GM19099 (cell line): ENCODE results near the gene SLC25A26.

Source experiments
- POLR2A ChIP-seq: IDR thresholded peaks from 3 replicates; pipeline ENCODE4 v1.6.1; 2011; ENCODE audit warnings: low read depth; ENCODE audit not compliant: insufficient read length; ENCODE audit errors: extremely low read depth

SLC25A26 gene

GRCh38 chr3:66410976-66411375 lies 190.2 kb downstream of the SLC25A26 start:
- no peak for TF ChIP-seq POLR2A

- TF ChIP-seq POLR2A = no peak
These were observed 190.7 kb downstream of the SLC25A26 start for GRCh38 chr3:66411474-66411873.

GRCh38 chr3:66411961-66412887 lies 191.4 kb downstream of the SLC25A26 start:
- TF ChIP-seq POLR2A = no peak

GRCh38 chr3:66413151-66413751 lies 192.4 kb downstream of the SLC25A26 start:
- no peak for TF ChIP-seq POLR2A

- TF ChIP-seq POLR2A = no peak
These were observed 194.0 kb downstream of the SLC25A26 start for GRCh38 chr3:66414846-66415245.

- no peak for TF ChIP-seq POLR2A
These were observed 195.1 kb downstream of the SLC25A26 start for GRCh38 chr3:66415867-66416428.

GRCh38 chr3:66416556-66417304 lies 195.9 kb downstream of the SLC25A26 start:
- no peak for TF ChIP-seq POLR2A

GRCh38 chr3:66418475-66418931 lies 197.7 kb downstream of the SLC25A26 start:
- TF ChIP-seq POLR2A = no peak

- TF ChIP-seq POLR2A = no peak
These were observed 198.2 kb downstream of the SLC25A26 start for GRCh38 chr3:66419036-66419435.

GRCh38 chr3:66423791-66424190 lies 203.0 kb downstream of the SLC25A26 start:
- no peak for TF ChIP-seq POLR2A

- no peak for TF ChIP-seq POLR2A
These were observed 204.2 kb downstream of the SLC25A26 start for GRCh38 chr3:66425032-66425431.

GRCh38 chr3:66425576-66426114 lies 204.8 kb downstream of the SLC25A26 start:
- TF ChIP-seq POLR2A = no peak

- TF ChIP-seq POLR2A = no peak
These were observed 205.3 kb downstream of the SLC25A26 start for GRCh38 chr3:66426135-66426534.

- TF ChIP-seq POLR2A = no peak
These were observed 206.6 kb downstream of the SLC25A26 start for GRCh38 chr3:66427352-66427751.
